ENCODE data around the gene PTK7. TPM values are rescaled to one million over a fixed set of nuclear protein-coding genes. Genes with fewer than 3 reads are reported as not detected.

Gene PTK7
- total RNA-seq, 1 experiment from 2014 or later, result 3.3 TPM

DNA sequence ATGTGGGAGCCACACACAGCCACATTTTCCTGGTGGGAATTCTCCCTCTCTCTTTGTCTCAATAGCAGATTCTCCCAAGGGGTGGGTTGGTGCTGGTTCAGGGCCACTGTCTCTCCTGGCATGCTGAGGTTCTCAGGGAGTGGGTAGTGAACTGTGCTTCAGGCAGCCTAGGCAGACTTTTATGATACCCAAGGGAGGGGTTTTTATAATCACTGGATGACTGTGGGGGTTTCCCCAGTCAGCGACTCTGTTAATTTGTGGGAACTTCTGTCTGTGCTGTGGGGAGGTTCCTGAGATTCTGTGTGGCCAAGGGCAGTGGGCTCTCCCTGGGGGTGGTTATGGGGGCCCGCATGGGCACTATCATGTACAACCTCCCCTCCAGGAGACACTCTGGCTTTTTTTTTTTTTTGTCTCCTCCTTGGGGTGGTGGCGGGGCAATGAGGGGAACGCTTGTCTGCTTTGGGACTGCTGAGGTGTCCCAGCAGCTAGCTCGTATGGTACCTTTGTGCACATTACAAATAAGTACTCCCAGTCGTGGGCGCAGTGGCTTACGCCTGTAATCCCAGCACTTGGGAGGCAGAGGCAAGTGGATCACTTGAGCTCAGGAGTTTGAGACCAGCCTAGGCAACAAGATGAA, 10.0 kb downstream of the PTK7 start:
- H2AFZ ChIP-seq (ENCODE audit: low read length), result no peak overlapping the region

GRCh38 chr6:43088654-43089056, 12.5 kb downstream of the PTK7 start:
- Histone ChIP-seq H2AFZ (ENCODE audit: low read length) (no peak overlapping the region), H3K79me2 (ENCODE audit: low read length) (no peaks in the 10 kb centered on the region)

More for the DNA sequence above, 10.0 kb downstream of the PTK7 start:
- Histone ChIP-seq H3K27me3 (ENCODE audit: low read length) (no peaks in the 10 kb centered on the region), H3K4me3 (ENCODE audit: low read length) (no peak overlapping the region), H3K4me2 (ENCODE audit: low read depth, low read length, poor library complexity, severe bottlenecking) (no peak overlapping the region), H3K79me2 (ENCODE audit: low read length) (no peaks in the 10 kb centered on the region), H3K9me2 (replicated peaks; ENCODE audit: insufficient read depth, low read length) (no peaks in the 10 kb centered on the region), H3K9me3 (ENCODE audit: low read length) (no peaks in the 10 kb centered on the region), H3K4me1 (ENCODE audit: low read length) (peaks cover 4% of the 10 kb centered on the region; the same call in 1 of the 2 replicates), H3K36me3 (ENCODE audit: insufficient read depth, low read length) (no peaks in the 10 kb centered on the region), H4K20me1 (ENCODE audit: insufficient read depth, low read depth, low read length) (no peaks in the 10 kb centered on the region), H3K27ac (ENCODE audit: low read length) (no peak overlapping the region), H3K9ac (ENCODE audit: low read length) (no peak overlapping the region)
- DNase-seq, result no peak

DNA sequence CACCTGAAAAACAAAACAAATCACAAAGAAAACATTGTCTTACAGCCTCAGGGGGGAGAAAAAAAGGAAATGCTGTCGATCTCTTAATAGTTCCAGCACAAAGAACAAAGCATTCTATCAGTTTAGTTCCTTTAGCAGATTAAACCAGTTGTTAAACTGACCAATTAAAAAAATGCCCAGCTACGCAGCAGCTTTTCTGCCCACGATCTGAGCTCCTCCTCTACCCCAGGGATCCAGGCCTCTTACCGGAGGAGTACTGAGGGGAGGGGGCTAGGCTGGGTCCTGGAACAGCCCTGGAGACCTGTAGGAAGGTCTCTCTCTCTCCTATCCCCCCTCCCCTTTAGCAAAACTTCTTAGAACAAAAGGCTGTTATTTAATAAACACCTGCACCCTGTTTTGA, 13.4 kb downstream of the PTK7 start:
- Histone ChIP-seq H3K4me3 (ENCODE audit: low read length) (no peak overlapping the region), H3K27me3 (ENCODE audit: low read length) (no peaks in the 10 kb centered on the region), H3K4me2 (ENCODE audit: low read depth, low read length, poor library complexity, severe bottlenecking) (no peak overlapping the region), H4K20me1 (ENCODE audit: insufficient read depth, low read depth, low read length) (no peaks in the 10 kb centered on the region), H3K4me1 (ENCODE audit: low read length) (peaks cover 11% of the 10 kb centered on the region), H3K9me3 (ENCODE audit: low read length) (no peaks in the 10 kb centered on the region), H3K27ac (ENCODE audit: low read length) (no peak overlapping the region), H2AFZ (ENCODE audit: low read length) (no peak overlapping the region), H3K9me2 (replicated peaks; ENCODE audit: insufficient read depth, low read length) (no peaks in the 10 kb centered on the region), H3K36me3 (ENCODE audit: insufficient read depth, low read length) (no peaks in the 10 kb centered on the region), H3K79me2 (ENCODE audit: low read length) (no peaks in the 10 kb centered on the region), H3K9ac (ENCODE audit: low read length) (no peak overlapping the region)
- no peak for DNase-seq

More at GRCh38 chr6:43088654-43089056, 12.5 kb downstream of the PTK7 start:
- no peaks in the 10 kb centered on the region for H3K36me3 ChIP-seq (ENCODE audit: insufficient read depth, low read length)
- H3K9me3 ChIP-seq (ENCODE audit: low read length), result no peaks in the 10 kb centered on the region
- H3K9me2 ChIP-seq (replicated peaks; ENCODE audit: insufficient read depth, low read length), result no peaks in the 10 kb centered on the region
- no peak for DNase-seq
- peaks cover 6% of the 10 kb centered on the region for H3K4me1 ChIP-seq (ENCODE audit: low read length)
- H3K4me2 ChIP-seq (ENCODE audit: low read depth, low read length, poor library complexity, severe bottlenecking), result no peak overlapping the region
- no peak overlapping the region for H3K4me3 ChIP-seq (ENCODE audit: low read length)
- no peak overlapping the region for H3K27ac ChIP-seq (ENCODE audit: low read length)
- H3K27me3 ChIP-seq (ENCODE audit: low read length), result no peaks in the 10 kb centered on the region
- H4K20me1 ChIP-seq (ENCODE audit: insufficient read depth, low read depth, low read length), result no peaks in the 10 kb centered on the region
- H3K9ac ChIP-seq (ENCODE audit: low read length), result no peak overlapping the region

DNA sequence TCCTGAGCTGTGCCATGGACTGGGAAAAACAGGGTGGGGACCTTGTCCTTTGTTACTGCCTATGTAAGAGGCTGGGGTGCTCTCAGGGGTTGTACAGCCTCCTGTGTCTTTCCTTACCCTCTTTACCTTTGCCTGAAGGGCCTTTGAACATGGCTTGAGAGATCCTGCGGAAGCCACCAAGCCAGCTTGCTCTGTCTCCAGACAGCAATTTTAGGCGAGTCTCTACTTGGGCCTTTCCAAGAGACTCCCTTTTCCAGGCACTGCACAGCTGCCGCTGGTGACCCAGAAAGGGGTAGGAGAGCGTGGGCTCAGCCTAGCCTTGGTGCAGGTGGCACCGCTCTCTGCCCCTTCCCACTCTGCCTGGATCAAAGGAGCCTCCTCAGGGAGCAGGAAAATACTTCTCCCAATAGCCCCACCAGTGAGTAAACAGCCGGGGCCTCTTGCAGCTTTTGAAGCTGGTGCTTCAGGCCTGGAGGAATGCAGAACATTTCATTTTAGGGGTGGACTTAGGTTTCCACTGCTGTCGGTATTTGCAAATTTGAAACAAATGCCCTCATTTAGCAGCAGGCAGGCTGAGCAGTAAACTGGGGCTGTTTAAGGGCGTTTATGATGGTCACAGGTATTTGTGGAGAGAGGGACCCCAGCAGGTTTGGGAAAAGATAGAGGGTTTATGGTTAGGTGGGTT, 13.9 kb downstream of the PTK7 start:
- Histone ChIP-seq H3K4me1 (ENCODE audit: low read length) (peaks cover 11% of the 10 kb centered on the region), H3K79me2 (ENCODE audit: low read length) (no peaks in the 10 kb centered on the region), H2AFZ (ENCODE audit: low read length) (no peak overlapping the region), H3K27me3 (ENCODE audit: low read length) (no peaks in the 10 kb centered on the region), H3K4me3 (ENCODE audit: low read length) (no peak overlapping the region), H4K20me1 (ENCODE audit: insufficient read depth, low read depth, low read length) (no peaks in the 10 kb centered on the region), H3K9me3 (ENCODE audit: low read length) (no peaks in the 10 kb centered on the region), H3K36me3 (ENCODE audit: insufficient read depth, low read length) (no peaks in the 10 kb centered on the region), H3K9ac (ENCODE audit: low read length) (no peak overlapping the region), H3K9me2 (replicated peaks; ENCODE audit: insufficient read depth, low read length) (no peaks in the 10 kb centered on the region), H3K4me2 (ENCODE audit: low read depth, low read length, poor library complexity, severe bottlenecking) (no peak overlapping the region), H3K27ac (ENCODE audit: low read length) (no peak overlapping the region)
- DNase-seq, result no peak

DNA sequence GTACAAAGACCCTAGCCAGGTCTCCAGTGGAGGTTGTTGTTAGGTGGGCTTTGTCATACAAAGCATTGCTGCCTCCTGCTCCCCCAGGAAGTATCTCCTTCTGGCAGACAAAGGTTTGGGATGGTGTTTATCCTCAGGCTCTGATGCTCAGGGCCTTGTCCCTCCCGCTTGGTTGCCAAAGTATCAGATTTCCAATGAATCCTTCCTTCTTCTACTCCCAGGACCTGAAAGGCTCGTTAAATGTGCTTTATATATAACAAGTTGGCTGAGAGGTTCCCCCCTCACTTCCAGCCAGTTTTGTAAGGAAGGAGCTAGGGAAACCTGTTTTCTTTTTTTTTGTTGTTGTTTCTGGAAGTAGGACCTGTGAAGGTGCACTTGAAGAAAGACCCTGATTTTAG, 14.4 kb downstream of the PTK7 start:
- Histone ChIP-seq H3K36me3 (ENCODE audit: insufficient read depth, low read length) (no peaks in the 10 kb centered on the region), H3K9me2 (replicated peaks; ENCODE audit: insufficient read depth, low read length) (no peaks in the 10 kb centered on the region), H3K9me3 (ENCODE audit: low read length) (no peaks in the 10 kb centered on the region), H3K9ac (ENCODE audit: low read length) (no peak overlapping the region), H3K4me2 (ENCODE audit: low read depth, low read length, poor library complexity, severe bottlenecking) (no peak overlapping the region), H3K79me2 (ENCODE audit: low read length) (no peaks in the 10 kb centered on the region), H3K27ac (ENCODE audit: low read length) (no peak overlapping the region), H3K4me3 (ENCODE audit: low read length) (no peak overlapping the region), H2AFZ (ENCODE audit: low read length) (no peak overlapping the region), H3K4me1 (ENCODE audit: low read length) (peaks cover 11% of the 10 kb centered on the region), H3K27me3 (ENCODE audit: low read length) (no peaks in the 10 kb centered on the region), H4K20me1 (ENCODE audit: insufficient read depth, low read depth, low read length) (no peaks in the 10 kb centered on the region)
- DNase-seq, result no peak

DNA sequence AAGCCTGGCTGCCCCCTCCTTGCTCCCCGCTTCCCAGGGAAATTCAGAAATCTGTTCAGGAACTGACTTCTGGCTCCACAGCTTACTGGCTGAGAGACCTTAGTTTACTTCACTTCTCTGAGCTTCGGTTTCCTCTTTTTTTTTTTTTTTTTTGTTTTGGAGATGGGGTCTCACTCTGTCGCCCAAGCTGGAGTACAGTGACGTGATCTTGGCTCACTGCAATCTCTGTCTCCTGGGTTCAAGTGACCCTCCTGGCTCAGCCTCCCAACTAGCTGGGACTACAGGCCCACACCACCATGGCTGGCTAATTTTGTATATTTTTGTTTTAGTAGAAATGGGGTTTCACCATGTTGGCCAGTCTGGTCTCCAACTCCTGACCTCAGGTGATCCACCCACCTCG, 14.9 kb downstream of the PTK7 start:
- Histone ChIP-seq H3K9me3 (ENCODE audit: low read length) (no peaks in the 10 kb centered on the region), H3K9ac (ENCODE audit: low read length) (no peak overlapping the region), H3K36me3 (ENCODE audit: insufficient read depth, low read length) (no peaks in the 10 kb centered on the region), H3K27ac (ENCODE audit: low read length) (no peak overlapping the region), H3K4me2 (ENCODE audit: low read depth, low read length, poor library complexity, severe bottlenecking) (no peak overlapping the region), H2AFZ (ENCODE audit: low read length) (no peak overlapping the region), H3K79me2 (ENCODE audit: low read length) (no peaks in the 10 kb centered on the region), H3K27me3 (ENCODE audit: low read length) (no peaks in the 10 kb centered on the region), H3K4me1 (ENCODE audit: low read length) (peaks cover 11% of the 10 kb centered on the region), H3K9me2 (replicated peaks; ENCODE audit: insufficient read depth, low read length) (no peaks in the 10 kb centered on the region), H3K4me3 (ENCODE audit: low read length) (no peak overlapping the region), H4K20me1 (ENCODE audit: insufficient read depth, low read depth, low read length) (no peaks in the 10 kb centered on the region)
- DNase-seq, result no peak

GRCh38 chr6:43091436-43091991, 15.4 kb downstream of the PTK7 start:
- H3K9me3 ChIP-seq (ENCODE audit: low read length), result no peaks in the 10 kb centered on the region
- no peak overlapping the region for H3K4me3 ChIP-seq (ENCODE audit: low read length)
- no peak for DNase-seq
- no peak overlapping the region for H3K4me2 ChIP-seq (ENCODE audit: low read depth, low read length, poor library complexity, severe bottlenecking)
- H3K4me1 ChIP-seq (ENCODE audit: low read length), result peaks cover 14% of the 10 kb centered on the region
- H3K79me2 ChIP-seq (ENCODE audit: low read length), result no peaks in the 10 kb centered on the region
- no peaks in the 10 kb centered on the region for H3K9me2 ChIP-seq (replicated peaks; ENCODE audit: insufficient read depth, low read length)
- H2AFZ ChIP-seq (ENCODE audit: low read length), result no peak overlapping the region
- no peak overlapping the region for H3K9ac ChIP-seq (ENCODE audit: low read length)
- H3K27me3 ChIP-seq (ENCODE audit: low read length), result no peaks in the 10 kb centered on the region
- H3K27ac ChIP-seq (ENCODE audit: low read length), result no peak overlapping the region
- no peaks in the 10 kb centered on the region for H4K20me1 ChIP-seq (ENCODE audit: insufficient read depth, low read depth, low read length)
- H3K36me3 ChIP-seq (ENCODE audit: insufficient read depth, low read length), result no peaks in the 10 kb centered on the region

GRCh38 chr6:43092635-43093034, 16.5 kb downstream of the PTK7 start:
- Histone ChIP-seq H3K9me3 (ENCODE audit: low read length) (no peaks in the 10 kb centered on the region), H3K9me2 (replicated peaks; ENCODE audit: insufficient read depth, low read length) (no peaks in the 10 kb centered on the region), H3K4me2 (ENCODE audit: low read depth, low read length, poor library complexity, severe bottlenecking) (no peak overlapping the region), H4K20me1 (ENCODE audit: insufficient read depth, low read depth, low read length) (no peaks in the 10 kb centered on the region), H3K79me2 (ENCODE audit: low read length) (no peaks in the 10 kb centered on the region), H2AFZ (ENCODE audit: low read length) (no peak overlapping the region), H3K36me3 (ENCODE audit: insufficient read depth, low read length) (no peaks in the 10 kb centered on the region), H3K27ac (ENCODE audit: low read length) (no peak overlapping the region), H3K9ac (ENCODE audit: low read length) (no peak overlapping the region), H3K4me1 (ENCODE audit: low read length) (peaks cover 25% of the 10 kb centered on the region), H3K4me3 (ENCODE audit: low read length) (no peak overlapping the region), H3K27me3 (ENCODE audit: low read length) (no peaks in the 10 kb centered on the region)
- DNase-seq, result no peak
